HS-27A (cell line): ENCODE data around the gene DDX49.
"Not testable (repeated sequence)": the region's sequence is repeated elsewhere in the genome, so short reads cannot be mapped to it uniquely, and the experiment has no call there.

Source experiments
- DNase-seq: peaks from one replicate; pipeline ENCODE4 v3.0.0-alpha.2; 2012; ENCODE audit warnings: low read depth, missing footprints

Gene DDX49

DNA sequence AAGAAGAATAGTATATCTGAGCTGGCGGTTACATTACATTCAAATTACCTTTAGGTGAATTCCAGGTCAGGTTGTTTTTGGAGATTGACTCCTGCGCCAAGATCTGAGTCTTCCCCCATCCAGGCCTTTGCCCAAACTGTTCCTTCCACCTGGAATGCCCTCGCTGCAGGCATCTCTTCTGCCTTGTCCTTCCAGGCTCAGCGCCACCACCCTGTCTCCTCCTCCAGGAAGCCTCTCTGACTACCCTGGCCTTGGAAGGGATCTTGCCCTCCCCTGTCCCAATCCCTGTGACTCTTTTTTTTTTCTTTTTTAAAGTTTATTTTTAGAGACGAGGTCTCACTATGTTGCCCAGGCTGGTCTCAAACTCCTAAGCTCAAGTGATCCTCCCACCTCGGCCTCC is 23.2 kb downstream of the DDX49 start:
- DNase-seq, result no peak

DNA sequence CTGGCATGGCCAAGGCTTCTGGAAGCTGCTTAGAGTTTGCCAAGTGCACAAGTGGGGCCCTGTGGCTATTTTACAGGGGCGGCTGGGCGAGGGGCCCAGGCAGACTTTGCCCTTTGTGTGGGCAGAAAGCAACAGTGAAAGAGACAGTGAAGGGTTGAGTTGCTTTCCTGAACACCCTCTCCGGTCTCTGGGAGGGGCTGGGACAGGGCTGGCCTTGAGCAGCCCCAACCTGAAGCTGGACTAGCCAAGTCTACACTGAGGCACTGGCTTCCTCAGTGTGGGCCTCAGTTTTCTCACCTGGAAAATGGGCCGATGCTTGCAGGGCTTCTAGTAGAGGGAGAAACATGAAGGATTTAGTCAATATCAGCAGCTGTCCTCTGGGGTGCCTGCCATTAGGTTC is 23.9 kb downstream of the DDX49 start:
- DNase-seq, result no peak

DNA sequence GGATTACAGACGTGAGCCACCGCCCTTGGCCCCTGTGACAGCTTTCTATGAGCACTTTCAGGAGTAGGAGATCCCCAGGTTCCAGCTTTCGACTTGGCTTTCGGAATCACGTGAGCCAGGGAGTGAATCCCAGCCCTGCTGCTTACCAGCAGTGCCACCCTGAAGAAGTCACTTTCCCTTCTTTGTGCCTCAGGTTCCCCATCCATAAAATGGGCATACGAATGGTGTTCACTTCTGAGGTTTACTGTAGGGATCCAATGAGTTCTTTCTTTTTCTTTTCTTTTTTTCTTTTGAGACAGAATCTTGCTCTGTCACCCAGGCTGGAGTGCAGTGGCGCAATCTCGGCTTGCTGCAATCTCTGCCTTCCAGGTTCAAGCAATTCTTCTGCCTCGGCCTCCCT is 25.8 kb downstream of the DDX49 start:
- no peak for DNase-seq

DNA sequence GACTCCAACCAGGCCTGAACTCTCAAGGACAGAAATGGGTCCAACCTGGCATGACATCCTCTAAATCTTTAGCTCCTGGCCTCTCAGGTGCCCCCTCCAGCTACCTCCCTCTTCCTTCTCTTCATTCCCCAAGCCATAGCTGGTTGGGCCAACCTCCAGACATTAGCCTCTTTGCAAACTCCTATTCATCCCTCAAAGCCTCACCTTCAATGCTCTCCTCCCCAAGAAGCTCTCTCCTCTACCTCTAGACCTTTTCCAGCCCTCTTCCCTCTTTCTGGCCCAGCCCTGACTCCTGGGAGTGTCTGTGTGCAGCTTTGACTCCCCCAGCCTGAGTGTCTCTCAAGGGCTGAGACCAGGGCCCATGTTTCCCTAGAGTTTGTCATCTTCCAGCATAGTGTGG is 26.8 kb downstream of the DDX49 start:
- DNase-seq, result no peak

DNA sequence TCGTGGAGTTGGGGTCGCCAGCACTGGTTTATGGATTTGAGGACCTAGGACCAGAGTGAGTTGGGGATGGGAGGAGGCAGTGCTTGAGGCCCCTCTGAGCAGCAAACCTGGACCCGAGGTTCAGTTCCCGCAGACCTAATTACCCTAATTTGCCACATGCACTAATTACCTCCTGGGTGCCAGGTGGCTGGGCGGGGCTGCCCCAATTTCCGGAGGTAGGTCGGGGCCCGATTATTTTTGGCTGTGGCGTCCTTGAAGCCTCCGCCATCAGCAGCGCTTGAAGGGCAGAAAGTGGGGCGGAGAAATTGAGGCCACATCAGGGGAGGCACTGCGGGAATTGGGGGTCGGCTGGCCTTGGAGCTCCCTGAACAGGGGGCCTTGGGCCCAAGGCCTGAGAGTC is 27.4 kb downstream of the DDX49 start:
- no peak for DNase-seq

DNA sequence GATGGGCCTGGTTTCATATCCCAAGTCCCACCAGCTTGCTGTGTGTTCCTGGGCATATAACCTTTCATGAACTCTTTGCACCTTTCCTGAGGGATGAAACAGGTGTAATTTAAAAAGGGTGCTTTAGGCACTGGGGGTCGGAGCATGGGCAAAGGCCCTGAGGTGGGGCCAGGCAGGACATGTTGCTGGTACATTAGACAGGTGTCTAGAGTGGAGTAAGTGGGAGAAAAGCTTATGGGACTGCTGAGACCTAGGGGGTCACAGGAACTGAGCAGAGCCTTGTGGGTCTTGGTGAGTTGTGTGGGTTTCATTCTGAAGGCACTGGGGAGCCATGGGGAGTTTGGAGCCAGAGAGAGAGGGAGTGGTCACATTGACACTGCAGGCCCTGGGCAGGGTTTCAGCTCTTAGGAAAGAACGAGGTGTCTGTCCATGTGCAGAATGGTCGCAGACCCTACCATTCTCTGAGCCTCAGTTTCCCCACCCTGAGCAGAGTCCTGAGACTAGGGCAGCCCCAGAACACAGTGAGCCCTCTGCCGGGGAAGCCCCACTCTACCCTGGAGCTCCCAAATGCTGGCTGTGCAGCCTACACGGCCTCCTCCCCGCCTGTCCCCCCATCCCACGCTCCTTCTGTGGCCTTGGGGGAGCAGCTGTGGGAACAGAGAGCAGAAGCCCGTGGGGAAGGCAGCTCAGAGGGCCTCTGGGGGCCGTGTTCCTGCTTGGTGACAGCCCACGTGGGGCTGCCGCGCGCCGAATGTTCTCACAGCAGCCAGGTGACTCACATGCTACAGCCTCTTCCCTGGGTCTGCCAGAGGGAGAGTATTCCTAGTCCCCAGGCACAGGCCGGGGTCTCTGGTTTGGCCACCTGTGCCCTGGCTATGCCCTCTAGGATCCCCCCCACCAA is 28.8 kb downstream of the DDX49 start:
- no peak for DNase-seq

DNA sequence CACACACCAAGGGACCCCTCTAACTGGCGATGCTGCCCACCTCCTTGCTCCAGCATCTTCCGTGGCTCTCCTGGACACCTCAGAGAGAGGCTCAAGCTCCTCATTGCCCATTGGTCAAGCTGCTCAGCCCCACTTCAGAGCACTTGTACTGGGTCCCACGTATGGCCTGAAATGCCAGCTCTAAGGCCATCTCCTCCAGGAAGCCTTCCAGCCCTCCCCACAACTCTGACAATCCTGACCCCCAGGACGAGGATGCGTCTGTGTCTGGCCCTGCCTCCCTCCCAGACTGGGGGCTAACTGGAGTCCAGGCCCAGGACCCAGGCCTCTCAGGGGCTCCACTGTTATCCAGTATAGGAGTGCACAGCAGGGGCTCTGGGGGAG is 29.5 kb downstream of the DDX49 start:
- DNase-seq, result no peak

DNA sequence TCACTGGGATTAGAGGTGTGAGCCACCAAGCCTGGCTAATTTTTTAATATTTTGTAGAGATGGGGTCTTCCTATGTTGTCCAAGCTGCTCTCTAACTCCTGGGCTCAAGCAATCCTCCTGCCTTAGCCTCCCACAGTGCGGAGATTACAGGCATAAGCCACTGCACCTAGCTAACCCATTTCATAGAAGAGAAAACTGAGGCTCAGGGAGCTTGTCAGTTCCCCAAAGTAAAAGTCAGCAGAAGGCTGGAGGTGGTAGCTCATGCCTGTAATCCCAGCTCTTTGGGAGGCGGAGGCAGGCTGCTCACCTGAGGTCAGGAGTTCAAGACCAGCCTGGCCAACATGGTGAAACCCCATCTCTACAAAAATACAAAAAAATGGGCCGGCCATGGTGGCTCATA is 30.3 kb downstream of the DDX49 start:
- no peak for DNase-seq

DNA sequence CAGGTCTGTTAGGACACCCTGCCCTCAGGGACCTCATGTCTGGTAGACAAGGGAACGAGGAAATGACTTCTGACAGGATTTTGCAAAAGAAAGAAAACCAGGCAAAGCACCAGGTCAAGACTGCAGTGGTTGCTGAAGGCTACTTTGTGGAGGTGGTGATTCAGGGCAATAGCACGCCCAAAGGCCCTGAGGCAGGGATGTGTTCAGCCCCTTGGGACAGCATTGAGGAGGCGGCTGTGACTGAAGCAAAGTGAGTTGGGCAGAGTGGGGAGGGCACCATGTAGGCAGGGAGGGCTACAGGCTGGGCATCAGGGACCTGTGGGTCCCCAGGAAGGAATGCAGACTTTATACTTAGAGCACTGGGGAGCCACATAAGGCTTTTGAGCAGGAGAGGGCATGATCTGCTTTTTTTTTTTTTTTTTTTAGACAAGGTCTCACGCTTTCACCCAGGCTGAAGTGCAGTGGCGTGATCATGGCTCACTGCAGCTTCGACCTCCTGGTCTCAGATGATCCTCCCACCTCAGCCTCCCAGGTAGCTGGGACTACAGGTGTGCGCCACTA is 32.3 kb downstream of the DDX49 start:
- DNase-seq, result no peak

DNA sequence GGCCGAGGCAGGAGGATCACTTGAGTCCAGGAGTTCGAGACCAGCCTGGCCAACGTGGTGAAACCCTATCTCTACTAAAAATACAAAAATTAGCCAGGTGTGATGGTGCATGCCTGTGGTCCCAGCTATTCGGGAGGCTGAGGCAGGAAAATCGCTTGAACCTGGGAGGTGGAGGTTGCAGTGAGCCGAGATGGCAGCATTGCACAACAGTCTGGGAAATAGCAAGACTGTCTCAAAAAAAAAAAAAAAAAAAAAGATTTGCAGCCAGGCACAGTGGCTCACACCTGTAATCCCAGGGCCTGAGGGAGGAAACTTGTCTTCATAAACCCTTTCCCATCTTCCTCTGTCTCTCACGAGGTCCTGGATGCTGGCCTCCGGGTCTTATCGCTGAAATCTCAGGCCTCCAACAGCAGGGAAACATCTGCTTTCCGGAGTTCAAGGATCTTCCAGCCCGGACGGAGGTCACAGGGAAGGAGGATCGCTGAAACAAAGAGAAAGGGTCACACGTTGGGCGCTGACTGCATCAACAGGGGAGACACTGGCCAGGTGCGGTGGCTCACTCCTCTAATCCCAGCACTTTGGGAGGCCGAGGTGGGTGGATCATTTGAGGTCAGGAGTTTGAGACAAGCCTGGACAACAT is 33.0 kb downstream of the DDX49 start:
- DNase-seq, result not testable (repeated sequence)

DNA sequence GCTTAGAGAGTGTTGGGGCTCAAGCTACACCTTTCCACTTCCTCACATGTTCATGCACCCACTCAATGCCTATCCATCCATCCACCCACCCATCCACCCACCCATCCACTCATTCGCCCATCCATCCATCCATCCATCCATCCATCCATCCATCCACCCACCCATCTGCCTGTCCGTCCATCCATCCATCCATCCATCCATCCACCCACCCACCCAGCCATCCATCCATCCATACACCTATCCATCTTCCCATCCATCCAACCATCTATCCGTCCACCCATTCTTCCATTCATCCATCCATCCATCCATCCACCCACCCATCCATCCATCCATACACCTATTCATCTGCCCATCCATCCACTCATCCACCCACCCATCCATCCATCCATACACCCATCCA is 34.6 kb downstream of the DDX49 start:
- DNase-seq, result no peak

DNA sequence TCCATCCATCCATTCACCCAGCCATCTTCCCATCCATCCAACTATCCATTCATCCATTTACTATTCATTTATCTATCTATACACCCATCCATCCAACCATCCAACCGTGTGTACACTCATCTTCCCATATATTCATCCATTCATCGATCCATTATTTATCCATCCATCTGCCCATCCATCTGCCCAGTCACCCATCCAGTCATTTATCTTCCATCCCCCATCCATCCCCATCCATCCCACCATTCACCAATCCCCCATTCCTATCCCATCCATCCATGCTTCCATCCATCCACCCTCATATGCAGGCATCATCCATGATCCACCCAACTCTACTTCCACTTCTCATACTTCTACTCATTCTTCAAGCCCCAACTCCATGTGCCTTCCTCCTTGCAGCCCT is 35.5 kb downstream of the DDX49 start:
- no peak for DNase-seq

DNA sequence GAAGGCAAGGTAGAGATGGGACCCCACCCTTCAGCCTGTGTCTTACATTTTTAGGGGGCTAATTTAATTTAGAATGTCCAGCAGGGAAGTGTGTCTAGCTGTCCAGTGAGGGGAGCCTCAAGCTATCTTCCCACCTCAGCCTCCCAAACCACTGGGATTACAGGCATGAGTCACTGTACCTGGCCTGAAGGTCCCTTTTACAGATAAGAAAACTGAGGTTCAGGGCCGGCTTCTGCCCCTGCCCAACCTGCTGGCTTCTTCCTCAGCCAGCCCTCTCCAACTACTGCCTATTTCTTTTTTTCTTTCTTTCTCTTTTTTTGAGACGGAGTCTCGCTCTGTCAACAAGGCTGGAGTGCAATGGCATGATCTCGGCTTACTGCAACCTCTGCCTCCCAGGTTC is 40.9 kb downstream of the DDX49 start:
- no peak for DNase-seq

DNA sequence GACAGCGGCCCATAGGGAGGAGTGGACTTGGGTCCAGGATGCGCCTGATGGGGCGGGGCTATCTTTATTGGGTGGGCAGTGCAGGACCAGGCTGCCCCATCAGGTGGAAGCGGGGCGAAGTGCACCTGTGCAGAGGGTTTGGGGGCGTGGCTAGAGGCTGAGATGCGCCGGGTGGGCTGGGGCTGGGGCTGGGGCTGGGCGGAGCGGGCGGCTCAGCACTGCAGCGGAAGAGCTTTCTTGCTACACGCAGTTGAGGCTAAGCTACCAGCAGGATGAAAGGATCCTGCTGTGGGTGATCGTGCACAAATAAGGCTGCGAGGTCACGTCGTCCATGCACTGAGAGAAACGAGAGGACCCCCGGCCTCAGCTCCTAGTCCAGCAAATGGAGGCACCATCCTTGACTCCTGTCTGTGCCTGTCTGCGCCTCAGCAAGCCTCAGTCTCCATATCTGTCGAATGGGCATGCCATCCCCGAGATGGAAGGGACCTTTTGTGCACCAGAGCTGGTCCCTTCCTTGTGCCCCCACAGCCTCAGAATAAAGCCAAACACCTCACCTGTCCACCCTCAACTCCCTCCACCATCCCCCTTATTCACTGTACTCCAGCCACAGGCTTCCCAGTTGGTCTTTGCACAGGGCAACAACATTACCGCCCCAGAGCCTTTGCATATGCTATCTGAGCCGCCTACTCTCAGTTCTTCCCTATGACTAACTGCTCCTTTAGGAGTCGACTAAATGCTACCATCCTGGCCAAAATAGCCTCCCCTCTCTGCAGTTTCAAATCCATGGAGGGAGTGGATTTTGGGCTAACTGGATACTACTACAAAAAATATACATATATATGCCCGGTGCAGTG is 42.5 kb downstream of the DDX49 start:
- no peak for DNase-seq

DNA sequence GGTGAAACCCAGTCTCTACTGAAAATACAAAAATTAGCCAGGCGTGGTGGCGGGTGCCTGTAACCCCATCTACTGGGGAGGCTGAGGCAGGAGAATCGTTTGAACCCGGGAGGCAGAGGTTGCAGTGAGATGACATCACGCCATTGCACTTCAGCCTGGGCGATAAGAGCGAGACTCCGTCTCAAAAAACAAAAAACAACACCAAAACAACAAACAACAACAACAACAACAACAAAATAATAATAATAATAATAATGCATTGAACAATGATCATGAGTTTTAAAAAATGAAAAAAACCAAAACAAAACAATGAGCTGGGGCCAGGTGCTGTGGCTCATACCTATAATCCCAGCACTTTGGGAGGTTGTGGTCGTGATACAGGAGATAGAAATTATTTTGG is 44.6 kb downstream of the DDX49 start:
- DNase-seq, result no peak

DNA sequence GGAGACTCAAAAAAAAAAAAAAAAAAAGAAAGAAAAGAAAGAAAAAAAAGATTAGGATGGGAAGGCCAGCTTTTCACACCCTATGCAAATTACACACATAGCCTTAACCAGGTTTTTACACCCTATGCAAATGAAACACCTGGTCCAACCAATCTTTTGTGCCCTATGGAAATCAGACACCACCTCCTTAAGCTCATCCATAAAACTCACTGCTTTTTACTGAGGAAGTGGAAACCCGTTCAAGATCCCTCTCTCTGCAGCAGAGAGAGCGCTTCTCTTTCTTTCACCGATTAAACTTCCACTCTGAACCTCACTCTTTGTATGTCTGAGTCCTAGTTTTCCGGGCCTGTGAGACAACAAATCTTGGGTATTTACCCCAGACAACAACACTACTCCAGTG is 46.8 kb downstream of the DDX49 start:
- no peak for DNase-seq

DNA sequence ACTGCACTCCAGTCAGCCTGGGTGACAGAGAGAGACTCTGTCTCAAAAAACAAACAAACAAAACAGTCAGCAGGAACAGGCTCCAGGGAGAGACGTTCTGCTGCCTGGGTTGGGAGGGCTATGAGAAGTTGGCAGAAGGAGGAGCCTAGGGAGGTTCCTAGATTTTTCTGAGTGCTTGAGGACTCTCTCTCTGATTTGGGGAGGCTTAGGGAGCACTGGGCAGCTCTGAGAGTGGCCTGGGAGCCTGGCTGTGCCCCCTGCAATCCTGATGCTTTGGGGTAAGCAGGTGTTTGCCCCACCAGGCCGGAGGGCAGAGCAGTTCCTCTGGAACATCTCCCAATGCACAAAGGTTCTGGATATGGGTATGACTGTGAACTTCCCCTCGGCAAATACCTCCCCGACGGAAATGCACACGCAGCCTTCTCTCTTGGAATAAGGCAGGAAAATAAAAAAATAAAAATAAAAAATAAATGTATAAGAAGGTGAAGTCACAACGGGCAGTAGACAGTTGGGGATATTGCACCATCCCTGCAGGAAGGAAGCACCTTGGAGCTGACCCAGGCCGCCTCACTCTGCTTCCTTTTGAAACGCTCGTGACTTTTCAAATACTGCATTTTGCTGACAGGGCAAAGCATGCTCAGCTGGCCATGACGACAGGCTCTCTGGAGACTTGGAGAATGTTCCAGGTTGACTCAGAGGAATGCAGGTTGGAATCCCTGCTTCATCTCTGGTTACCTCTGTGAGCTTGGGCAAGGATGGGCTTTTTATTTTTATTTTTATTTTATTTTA is 48.0 kb downstream of the DDX49 start:
- DNase-seq, result no peak

DNA sequence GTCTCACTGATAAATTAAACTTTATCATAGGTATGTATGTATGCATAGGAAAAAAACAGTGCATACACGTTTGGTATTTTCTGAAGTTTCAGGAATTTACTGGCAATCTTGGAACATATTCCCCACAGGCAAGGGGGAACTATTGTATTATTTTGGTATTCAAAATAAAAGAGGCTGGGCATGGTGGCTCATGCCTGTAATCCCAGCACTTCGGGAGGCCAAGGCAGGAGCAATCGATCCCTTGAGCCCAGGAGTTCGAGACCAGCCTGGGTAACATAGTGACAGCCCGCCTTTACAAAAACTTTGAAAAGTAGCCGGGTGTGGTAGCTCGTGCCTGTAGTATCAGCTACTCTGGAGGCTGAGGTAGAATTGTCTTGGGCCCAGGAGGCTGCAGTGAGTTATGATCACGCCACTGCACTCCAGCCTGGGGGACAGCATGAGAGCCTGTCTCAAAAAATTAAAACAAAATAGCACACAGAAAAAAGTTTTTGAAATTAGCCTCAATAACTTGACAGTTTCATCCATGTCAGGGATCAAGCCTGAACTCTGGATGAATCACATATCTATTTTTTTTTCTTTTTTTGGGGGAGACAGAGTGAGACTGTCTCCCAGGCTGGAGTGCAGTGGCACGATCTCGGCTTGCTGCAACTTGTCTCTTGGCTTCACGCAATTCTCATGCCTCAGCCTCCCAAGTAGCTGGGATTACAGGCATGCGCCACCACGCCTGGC is 50.6 kb downstream of the DDX49 start:
- no peak for DNase-seq

DNA sequence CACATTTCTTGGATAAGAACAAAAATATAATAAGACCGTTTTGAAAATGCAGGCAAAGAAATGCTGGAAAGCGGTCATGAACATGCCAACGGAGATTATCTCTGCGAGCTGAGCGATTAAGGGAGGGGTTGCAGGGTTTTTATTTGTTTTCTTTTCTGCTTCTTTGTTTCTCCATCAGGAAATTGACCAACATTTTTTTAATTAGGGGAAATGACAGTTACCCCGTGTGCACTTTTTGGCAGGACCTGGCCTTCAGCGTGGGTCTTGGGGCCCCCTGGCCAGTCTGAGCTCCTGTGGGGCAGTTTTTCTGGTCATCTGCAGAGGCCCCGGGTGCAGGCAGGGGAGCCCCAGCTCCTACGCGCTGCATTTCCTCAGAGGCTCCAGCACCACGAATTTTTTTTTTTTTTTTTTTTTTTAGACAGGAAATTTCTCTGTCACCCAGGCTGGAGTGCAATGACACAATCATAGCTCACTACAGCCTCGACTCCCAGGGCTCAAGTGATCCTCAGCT is 52.8 kb downstream of the DDX49 start:
- DNase-seq, result no peak

DNA sequence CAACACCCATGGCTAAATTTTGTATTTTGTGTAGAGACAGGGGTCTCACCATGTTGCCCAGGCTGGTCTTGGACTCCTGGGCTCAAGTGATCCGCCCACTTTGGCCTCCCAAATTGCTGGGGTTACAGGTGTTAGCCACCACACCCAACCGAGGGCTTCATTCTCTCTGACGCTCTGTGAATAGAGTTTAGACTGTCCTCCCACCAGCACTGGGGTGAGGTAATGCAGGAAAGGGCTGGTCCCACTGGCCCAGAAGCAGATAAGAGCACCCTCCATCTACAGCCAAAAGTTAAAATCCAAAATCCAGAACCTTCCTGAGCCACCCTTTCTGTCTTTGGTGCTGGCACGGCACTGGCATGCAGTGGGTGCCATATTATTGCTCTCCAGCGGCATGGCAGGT is 53.3 kb downstream of the DDX49 start:
- DNase-seq, result no peak

DNA sequence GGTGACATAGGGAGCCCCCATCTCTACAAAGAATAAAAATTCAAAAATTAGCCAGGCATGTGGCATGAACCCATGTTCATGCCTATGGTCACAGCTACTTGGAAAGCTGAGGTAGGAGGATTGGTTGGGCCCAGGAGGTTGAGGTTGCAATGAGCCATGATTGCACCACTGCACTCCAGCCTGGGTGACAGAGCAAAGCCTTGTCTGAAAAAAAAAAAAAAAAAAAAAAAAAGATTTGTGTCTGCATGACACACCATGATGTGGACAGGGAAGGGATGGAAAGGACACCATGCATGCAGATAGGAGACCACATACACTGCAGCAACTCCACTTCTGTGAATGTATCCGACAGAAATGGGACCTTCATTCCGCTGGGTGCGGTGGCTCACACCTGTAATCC is 55.5 kb downstream of the DDX49 start:
- no peak for DNase-seq
